ENCODE data around the gene RPAP3.

RPAP3 gene

DNA sequence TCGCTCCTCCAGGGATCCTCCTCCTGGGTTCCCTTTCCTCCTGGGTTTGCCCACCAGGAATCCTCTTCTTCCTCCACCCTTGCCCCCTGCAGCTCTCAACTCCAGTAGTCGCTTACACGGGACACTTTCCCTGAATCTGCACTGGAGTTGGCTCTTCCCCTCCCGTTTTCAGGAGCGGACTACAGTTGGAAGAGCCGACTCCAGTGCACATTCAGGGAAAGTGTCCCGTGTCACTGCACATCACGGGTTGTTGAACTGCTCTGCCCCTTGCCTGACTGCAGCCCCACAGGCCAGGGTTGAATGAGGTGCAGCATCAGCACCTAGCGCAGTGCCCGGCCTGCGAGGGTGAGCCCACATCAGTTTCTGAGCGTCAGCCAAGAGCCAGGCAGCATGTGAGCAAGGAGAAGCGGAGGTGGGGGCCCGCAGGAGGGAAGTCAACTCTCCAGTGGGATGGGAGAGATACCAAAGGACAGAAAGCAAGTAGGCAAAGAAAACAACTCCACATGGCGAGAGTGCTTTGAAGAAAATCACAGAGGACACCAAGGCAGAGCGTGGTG, 39.7 kb upstream of the RPAP3 start:
- Histone ChIP-seq H3K27me3 (no peaks in the 10 kb centered on the region), H3K4me3 (no peak overlapping the region), H3K27ac (no peak overlapping the region), H3K4me1 (peaks cover 0 to 15% (median 12%) of the 10 kb centered on the region in 4 donors), H3K36me3 (peaks cover 0 to 46% (median 22%) of the 10 kb centered on the region in 3 donors), H3K9me3 (no peaks in the 10 kb centered on the region)
- TF ChIP-seq, protein P1, sequence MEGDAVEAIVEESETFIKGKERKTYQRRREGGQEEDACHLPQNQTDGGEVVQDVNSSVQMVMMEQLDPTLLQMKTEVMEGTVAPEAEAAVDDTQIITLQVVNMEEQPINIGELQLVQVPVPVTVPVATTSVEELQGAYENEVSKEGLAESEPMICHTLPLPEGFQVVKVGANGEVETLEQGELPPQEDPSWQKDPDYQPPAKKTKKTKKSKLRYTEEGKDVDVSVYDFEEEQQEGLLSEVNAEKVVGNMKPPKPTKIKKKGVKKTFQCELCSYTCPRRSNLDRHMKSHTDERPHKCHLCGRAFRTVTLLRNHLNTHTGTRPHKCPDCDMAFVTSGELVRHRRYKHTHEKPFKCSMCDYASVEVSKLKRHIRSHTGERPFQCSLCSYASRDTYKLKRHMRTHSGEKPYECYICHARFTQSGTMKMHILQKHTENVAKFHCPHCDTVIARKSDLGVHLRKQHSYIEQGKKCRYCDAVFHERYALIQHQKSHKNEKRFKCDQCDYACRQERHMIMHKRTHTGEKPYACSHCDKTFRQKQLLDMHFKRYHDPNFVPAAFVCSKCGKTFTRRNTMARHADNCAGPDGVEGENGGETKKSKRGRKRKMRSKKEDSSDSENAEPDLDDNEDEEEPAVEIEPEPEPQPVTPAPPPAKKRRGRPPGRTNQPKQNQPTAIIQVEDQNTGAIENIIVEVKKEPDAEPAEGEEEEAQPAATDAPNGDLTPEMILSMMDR (IDR thresholded peaks at IDR 0.05) = no peak
- intact Hi-C loops (cut with DNase I; ENCODE audit: low total_unique reads) = no loop called here
- no peak for DNase-seq

DNA sequence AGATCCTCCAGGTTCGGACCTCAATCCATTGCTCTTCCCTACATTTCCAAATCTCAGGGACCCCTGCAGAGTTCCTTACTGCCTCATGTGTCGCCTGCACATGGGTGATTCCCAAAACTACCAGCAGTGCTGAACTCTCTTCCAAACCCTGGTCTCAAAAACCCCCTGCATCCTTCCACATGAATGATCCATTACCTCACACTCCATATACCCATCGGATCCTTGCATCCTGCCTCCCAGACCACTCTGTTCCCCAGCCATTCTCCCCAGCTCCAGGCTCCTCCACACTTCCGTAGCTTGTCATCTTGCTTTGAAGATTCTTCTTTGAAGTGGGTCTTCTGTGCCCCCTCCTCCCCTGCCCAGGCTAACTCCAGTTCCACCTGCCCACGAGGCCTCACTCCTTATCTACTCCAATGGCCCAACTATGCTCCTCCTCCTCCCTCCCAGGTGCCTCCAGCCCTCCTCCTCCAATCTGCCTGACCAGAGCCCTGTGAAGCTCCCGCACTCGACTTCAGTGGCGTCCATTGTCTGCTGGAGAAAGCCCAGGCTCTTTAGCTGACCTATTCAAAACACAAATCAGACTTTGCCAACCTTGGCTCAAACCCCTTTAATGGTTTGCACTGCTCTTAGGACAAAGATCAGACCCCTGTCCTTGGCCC, 39.1 kb upstream of the RPAP3 start:
- Histone ChIP-seq H3K27ac (no peak overlapping the region), H3K27me3 (no peaks in the 10 kb centered on the region), H3K9me3 (no peaks in the 10 kb centered on the region), H3K4me3 (no peak overlapping the region), H3K36me3 (peaks cover 0 to 43% (median 22%) of the 10 kb centered on the region in 3 donors), H3K4me1 (peaks cover 0 to 17% (median 12%) of the 10 kb centered on the region in 4 donors)
- TF ChIP-seq, protein P1 (IDR thresholded peaks at IDR 0.05) = no peak
- DNase-seq = no peak
- intact Hi-C loops (cut with DNase I; ENCODE audit: low total_unique reads) = loop anchor here (5.0 kb wide), 1 partner anchor 32 kb away; no protein-coding TSS in a partner anchor

DNA sequence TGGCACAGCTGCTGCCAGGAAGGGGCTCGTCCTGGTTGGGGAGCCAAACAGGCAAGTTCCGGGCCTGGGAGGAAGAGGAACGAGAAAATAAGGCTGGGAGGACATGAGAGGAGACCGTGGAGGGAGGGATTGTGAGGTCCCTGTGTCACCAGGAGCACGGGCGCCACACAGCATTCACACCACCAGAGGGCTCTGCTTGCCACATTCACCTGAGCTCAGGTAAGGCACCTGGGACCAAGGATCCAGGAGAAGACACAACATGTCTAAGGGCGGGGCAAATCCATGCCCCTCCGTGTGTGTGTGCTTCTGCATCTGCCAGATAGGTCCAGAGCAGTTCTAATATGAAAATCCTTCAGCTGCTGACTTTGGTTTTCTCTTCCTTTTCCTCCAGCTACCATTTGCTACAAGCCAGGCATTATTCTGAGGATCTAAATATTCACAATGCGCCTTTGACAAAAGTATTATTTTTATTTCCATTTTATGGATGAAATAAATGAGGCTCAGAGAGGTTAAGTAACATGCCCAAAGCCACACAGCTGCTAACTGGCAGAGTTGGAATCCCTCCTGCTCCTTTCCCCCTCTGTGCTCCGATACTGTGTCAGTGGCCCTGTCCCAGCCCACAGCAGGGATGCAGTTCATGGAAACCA, 38.3 kb upstream of the RPAP3 start:
- Histone ChIP-seq H3K9me3 (no peaks in the 10 kb centered on the region), H3K4me3 (no peak overlapping the region), H3K27ac (no peak overlapping the region), H3K4me1 (peaks cover 0 to 17% (median 12%) of the 10 kb centered on the region in 4 donors), H3K27me3 (no peaks in the 10 kb centered on the region), H3K36me3 (peaks cover 0 to 43% (median 15%) of the 10 kb centered on the region in 3 donors)
- no peak for DNase-seq
- TF ChIP-seq, protein P1 (IDR thresholded peaks at IDR 0.05) = peak; percentile 19 to 29
- intact Hi-C loops (cut with DNase I; ENCODE audit: low total_unique reads) = loop anchor here (5.0 kb wide), 1 partner anchor 33 kb away; no protein-coding TSS in a partner anchor

DNA sequence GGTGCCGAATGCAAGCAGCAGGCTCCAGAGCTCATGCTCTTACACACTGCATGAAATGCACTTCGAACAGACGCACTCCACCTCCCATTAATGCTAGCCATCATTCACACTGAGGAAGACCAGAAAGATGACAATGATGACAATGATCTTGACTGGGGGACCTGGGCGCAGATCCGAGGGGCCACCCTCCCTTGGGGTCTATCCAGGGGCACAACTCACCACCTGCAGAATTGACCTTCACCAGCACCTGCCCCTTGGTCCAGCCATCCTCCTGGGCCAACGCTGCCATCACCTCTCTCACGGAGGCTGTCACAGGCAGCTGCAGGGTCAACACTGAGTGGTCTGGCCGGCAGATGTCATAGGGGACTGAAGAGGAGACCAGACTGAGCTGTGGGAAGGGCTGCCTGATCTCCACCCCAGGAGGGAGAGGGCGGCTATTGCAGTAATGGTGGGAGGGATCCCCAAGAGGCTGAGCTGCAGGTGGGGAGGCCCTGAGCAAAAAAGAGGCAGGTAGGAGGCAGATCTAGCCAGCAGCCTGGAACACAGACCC, 37.6 kb upstream of the RPAP3 start:
- no peak overlapping the region for H3K4me3 ChIP-seq
- peaks cover 0 to 37% (median 10%) of the 10 kb centered on the region in 3 donors for H3K36me3 ChIP-seq
- intact Hi-C loops (cut with DNase I; ENCODE audit: low total_unique reads) = loop anchor here (5.0 kb wide), 1 partner anchor 34 kb away; no protein-coding TSS in a partner anchor
- H3K4me1 ChIP-seq = peaks cover 0 to 17% (median 13%) of the 10 kb centered on the region in 4 donors
- H3K27me3 ChIP-seq = no peaks in the 10 kb centered on the region
- TF ChIP-seq, protein P1 (IDR thresholded peaks at IDR 0.05) = no peak
- DNase-seq = no peak
- no peak overlapping the region for H3K27ac ChIP-seq
- H3K9me3 ChIP-seq = no peaks in the 10 kb centered on the region

DNA sequence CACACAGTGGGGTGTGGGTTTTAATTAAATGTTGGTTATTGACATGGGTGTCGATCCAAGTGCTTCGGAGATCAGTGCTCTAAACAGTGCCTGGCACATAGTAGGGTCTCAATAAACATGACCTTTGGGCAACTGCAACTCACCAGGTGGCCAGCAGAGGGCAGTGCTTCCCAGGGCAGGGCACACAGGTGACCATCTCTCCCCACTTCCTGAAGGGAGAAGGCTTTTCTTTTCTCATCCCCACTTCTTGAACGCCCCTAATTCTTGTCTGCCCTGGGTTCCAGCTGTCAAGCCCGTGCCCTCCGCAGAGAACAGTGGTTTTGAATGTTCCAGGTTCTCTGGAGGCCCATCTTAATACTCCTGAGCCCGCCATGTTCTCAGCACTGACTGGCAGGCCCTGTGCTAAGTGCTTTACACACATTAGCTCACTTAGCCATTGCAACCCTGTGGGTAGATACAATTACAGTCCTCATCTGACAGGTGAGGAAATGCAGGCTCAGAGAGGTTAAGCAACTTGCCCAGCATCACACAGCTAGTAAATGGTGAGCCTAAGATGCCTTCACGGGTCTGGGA, 36.5 kb upstream of the RPAP3 start:
- DNase-seq = peak in 1 of 2 donors; percentile 47
- H3K4me3 ChIP-seq = no peak overlapping the region
- peaks cover 7 to 27% (median 22%) of the 10 kb centered on the region in 4 donors for H3K4me1 ChIP-seq
- H3K36me3 ChIP-seq = peaks cover 0 to 27% (median 3%) of the 10 kb centered on the region in 3 donors
- TF ChIP-seq, protein P1 (IDR thresholded peaks at IDR 0.05) = peak; percentile 96 to 98
- no peaks in the 10 kb centered on the region for H3K27me3 ChIP-seq
- H3K9me3 ChIP-seq = no peaks in the 10 kb centered on the region
- intact Hi-C loops (cut with DNase I; ENCODE audit: low total_unique reads) = loop anchor here (5.0 kb wide), 1 partner anchor 35 kb away; no protein-coding TSS in a partner anchor
- no peak overlapping the region for H3K27ac ChIP-seq
